DND-41 (cell line): ENCODE results near the gene OR51G2.

Source experiments
- CTCF ChIP-seq: IDR thresholded peaks from 2 replicates; pipeline ENCODE4 v1.5.1; 2012; ENCODE audit warnings: borderline replicate concordance, low read length, moderate library complexity, mild to moderate bottlenecking; ENCODE audit not compliant: poor library complexity, severe bottlenecking; ENCODE audit errors: extremely low read depth
- EZH2 ChIP-seq: IDR thresholded peaks from 3 replicates; pipeline ENCODE4 v1.6.1; 2012; ENCODE audit warnings: borderline replicate concordance, low read depth, mild to moderate bottlenecking, moderate library complexity, low read length, inconsistent platforms; ENCODE audit not compliant: severe bottlenecking

GRCh38 chr11:4903484-4903883, 15.7 kb downstream of the OR51G2 start, which contains the start of gene OR51A7:
- TF ChIP-seq CTCF = no peak
- TF ChIP-seq EZH2 = no peak
